ENCODE data around the gene HPX.
"Not testable (repeated sequence)": the region's sequence is repeated elsewhere in the genome, so short reads cannot be mapped to it uniquely, and the experiment has no call there.

HPX gene

GRCh38 chr11:6413791-6414201 is 27.0 kb downstream of the HPX start:
- DNase-seq: no peak

- no peak for DNase-seq
Measured at GRCh38 chr11:6411594-6412031, 29.2 kb downstream of the HPX start.

GRCh38 chr11:6410695-6411430 is 29.9 kb downstream of the HPX start:
- no peak for DNase-seq

GRCh38 chr11:6406370-6406769 is 34.4 kb downstream of the HPX start:
- no peak for DNase-seq

DNA sequence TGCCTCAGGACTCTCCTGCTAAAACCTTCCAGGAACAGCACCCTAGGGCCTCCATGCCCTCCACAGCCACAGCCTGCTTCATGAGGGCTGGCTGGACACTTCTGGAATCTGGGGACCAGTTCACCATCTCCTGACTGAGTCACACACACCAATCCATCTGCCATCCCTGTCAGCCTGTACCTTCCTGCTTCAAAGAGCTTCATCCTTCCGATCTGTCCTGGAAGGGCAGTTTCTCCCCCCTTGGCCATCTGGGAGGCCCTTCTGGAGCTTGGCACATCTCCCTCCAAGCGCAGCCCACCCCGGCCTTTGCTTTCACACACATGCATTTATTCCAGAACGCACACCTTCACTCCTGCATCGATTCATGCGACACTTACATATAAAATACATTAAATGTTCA is 34.9 kb downstream of the HPX start:
- DNase-seq: no peak

GRCh38 chr11:6405052-6405667 is 35.6 kb downstream of the HPX start:
- DNase-seq: no peak

- DNase-seq: no peak
Measured at GRCh38 chr11:6404342-6405051, 36.3 kb downstream of the HPX start.

GRCh38 chr11:6403539-6403938 is 37.2 kb downstream of the HPX start:
- DNase-seq: no peak

DNA sequence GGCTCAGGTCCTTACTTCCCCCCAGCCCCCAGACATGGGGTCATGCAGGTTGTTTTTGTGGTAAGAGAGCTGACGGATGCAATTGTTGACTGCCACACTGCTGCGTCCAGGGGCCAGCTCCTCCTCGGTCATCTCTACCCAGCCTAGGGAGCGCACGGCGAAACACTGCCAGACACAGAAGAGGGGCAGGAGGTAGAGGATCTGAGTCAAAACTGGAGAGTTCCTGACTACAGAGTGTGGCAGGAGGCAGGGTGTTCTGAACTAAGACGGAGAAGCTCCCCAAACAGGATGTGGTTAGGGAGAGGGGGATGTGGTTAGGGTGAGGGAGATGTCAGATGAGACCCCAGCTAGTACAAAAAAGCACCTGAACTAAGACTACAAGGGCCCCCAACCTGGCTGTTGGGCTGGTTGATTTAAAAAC is 38.2 kb downstream of the HPX start:
- DNase-seq: no peak

- no peak for DNase-seq
Measured at GRCh38 chr11:6402061-6402470, 38.7 kb downstream of the HPX start.

DNA sequence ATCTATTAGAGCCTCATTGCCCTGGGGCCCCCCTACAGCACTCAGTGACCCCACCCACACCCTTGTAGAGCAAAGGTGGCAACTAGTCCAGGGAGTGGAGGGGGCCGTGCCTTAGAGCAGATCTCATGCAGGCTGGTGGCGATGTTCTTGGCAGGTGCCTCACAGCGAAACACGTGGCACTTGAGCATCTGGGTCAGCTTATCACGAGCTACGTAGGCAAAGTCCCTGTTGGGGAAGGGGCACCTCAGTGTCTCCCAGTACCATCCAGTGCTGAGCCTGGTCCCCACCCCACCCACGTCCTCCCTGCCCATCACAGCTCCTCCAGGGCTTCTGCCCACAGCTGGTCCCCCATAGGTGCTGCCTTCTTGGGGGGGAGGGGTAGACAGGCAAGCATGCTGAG is 39.3 kb downstream of the HPX start:
- no peak for DNase-seq

- no peak for DNase-seq
Measured at GRCh38 chr11:6400431-6401345, 40.1 kb downstream of the HPX start.

DNA sequence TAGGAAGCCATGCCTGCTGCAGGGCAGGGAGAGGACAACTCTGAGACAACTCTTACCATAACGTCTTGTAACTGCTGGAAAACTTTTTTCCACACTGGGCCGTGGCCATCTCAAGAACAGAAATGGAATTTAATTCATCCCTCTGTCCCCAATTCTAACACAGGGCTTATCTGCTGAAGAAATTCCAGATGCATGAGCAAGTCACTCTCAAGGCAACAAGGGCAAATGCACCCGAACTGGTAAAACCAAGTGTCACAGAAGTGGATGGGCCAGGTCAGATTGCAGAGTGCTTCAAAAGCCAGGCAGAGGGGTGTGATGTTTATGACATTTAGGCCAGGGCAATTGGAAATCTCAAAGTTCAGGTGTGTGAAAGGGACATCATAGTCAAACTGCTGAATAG is 43.2 kb downstream of the HPX start:
- no peak for DNase-seq

GRCh38 chr11:6397156-6397555 is 43.6 kb downstream of the HPX start:
- DNase-seq: no peak

DNA sequence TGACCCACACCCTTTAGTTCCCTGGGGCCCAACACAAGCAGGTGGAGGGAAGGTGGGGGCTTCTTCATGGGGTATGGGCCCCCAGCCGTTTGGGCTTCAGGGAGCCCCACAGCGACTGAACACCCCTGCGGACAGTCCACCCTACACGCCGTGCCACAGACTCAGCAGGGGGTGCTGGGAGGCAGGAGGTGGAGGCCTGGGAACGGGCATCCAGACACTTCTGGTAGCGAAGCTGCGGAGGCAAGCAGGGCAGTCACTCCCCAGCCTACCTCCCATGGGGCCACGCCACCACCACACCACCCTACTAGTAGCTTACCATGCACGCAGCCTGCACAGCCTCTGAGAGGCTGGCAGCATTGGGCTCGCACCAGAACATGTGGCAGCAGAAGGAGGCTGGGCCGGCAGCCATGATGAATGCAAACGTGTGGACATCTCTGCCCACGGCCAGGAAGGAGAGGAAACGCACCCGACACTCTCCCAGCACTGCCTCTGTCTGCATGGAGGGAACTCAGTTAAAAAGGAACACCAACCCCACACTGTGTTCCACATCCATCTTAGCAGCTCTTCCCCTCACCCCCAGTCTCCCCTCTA is 45.2 kb downstream of the HPX start:
- DNase-seq: no peak

GRCh38 chr11:6393989-6394670 is 46.7 kb downstream of the HPX start:
- no peak for DNase-seq

DNA sequence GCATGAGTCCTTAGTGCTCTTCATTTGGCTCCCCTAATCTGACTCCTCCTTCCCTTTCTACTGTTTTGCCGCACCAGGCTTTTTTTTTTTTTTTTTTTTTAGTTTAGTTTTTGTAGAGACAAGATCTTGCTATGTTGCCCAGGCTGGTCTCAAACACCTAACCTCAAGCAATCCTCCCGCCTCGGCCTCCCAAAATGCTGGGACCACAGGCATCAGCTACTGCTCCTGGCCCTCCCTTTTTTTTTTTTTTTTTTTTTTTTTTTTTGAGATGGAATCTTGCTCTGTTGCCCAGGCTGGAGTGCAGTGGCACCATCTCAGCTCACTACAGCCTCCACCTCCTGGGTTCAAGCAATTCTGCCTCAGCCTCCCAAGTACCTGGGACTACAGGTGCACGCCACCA is 48.5 kb downstream of the HPX start:
- DNase-seq: not testable (repeated sequence)

DNA sequence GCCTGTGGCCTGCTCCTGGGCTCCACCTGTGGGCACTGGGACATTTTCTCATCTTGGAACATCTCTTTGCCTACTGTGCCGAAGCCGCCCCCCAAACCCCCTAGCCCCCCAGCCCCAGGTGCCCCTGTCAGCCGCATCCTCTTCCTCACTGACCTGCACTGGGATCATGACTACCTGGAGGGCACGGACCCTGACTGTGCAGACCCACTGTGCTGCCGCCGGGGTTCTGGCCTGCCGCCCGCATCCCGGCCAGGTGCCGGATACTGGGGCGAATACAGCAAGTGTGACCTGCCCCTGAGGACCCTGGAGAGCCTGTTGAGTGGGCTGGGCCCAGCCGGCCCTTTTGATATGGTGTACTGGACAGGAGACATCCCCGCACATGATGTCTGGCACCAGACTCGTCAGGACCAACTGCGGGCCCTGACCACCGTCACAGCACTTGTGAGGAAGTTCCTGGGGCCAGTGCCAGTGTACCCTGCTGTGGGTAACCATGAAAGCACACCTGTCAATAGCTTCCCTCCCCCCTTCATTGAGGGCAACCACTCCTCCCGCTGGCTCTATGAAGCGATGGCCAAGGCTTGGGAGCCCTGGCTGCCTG is 49.2 kb downstream of the HPX start:
- no peak for DNase-seq

DNA sequence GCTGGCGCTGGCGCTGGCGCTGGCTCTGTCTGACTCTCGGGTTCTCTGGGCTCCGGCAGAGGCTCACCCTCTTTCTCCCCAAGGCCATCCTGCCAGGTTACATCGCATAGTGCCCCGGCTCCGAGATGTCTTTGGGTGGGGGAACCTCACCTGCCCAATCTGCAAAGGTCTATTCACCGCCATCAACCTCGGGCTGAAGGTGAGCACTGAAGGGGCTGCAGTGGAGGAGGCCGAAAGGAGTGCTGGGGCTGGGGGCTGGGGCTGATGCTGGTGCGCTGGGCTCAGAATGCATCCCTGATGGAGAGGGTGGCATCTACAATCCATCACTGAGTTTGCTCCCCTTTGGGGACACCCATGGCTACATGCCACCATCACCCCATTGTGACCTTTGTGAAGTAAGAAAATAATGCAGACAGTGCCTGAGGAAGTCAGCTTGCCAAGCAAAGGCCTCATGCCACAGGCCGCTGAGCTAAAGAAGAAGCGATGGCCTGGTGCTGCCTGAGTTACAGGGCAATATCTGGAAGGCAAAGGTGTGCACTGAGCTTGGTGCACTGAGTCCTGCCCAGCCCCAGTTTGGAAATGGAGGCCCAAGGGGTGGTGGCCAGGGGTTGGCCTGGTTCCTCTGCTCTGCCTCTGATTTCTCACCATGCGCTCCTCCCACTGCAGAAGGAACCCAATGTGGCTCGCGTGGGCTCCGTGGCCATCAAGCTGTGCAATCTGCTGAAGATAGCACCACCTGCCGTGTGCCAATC is 49.9 kb downstream of the HPX start:
- DNase-seq: no peak

DNA sequence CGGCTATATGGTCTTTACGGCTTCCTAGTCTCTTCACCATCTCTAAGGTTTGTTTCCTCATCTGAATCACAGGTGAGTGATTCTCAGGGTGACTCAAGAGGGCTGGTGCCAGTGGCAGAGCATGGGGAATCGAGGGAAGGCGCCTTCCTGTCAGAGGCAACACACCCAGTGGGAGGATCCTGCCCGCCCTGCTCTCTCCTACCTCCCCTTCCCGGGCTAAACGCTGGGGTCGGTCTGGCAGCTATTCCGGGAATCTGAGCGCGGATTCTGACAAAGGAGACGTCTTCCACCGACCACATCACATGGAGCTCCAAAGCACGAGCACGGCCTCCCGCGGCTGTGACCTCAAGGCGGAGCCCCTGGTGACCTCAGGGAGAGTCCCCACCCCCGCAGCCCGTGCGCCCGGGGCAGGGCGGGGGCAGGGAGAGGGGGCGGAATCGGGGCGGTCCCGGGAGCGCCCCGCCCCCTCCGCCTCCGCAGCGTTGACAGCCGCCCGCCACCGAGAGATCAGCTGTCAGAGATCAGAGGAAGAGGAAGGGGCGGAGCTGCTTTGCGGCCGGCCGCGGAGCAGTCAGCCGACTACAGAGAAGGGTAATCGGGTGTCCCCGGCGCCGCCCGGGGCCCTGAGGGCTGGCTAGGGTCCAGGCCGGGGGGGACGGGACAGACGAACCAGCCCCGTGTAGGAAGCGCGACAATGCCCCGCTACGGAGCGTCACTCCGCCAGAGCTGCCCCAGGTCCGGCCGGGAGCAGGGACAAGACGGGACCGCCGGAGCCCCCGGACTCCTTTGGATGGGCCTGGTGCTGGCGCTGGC is 50.7 kb downstream of the HPX start, which contains the start of gene SMPD1:
SMPD1 (plus strand) TSS at position 570 of the 813 bp plus-strand sequence; CDS start at position 695, 125 bp downstream.
- peak; percentile 93 for DNase-seq

Data from right forelimb (tissue), 1 donor.